DND-41 (cell line): ENCODE results near the gene TNFRSF12A.

Source experiments
- CTCF ChIP-seq: IDR thresholded peaks from 2 replicates; pipeline ENCODE4 v1.5.1; 2012; ENCODE audit warnings: borderline replicate concordance, low read length, moderate library complexity, mild to moderate bottlenecking; ENCODE audit not compliant: poor library complexity, severe bottlenecking; ENCODE audit errors: extremely low read depth
- EZH2 ChIP-seq: IDR thresholded peaks from 3 replicates; pipeline ENCODE4 v1.6.1; 2012; ENCODE audit warnings: borderline replicate concordance, low read depth, mild to moderate bottlenecking, moderate library complexity, low read length, inconsistent platforms; ENCODE audit not compliant: severe bottlenecking

- no peak for TF ChIP-seq EZH2
- no peak for TF ChIP-seq CTCF
Observed at GRCh38 chr16:3032624-3033023, 12.5 kb downstream of the TNFRSF12A start.
